ENCODE data around the gene ADAM12. TPM values are rescaled to one million over a fixed set of nuclear protein-coding genes. Genes with fewer than 3 reads are reported as not detected.

Gene ADAM12
- total and polyA plus RNA-seq, 4 donors: 0.03 to 0.33 (median 0.19) TPM

GRCh38 chr10:125997586-125997985 is 390.7 kb downstream of the ADAM12 start:
- TF ChIP-seq MAX (IDR thresholded peaks at IDR 0.05) (no peak), JUND (IDR thresholded peaks at IDR 0.05) (no peak), REST (IDR thresholded peaks at IDR 0.05) (no peak), GABPA (IDR thresholded peaks at IDR 0.05 in 1 of 2, conservative IDR thresholded peaks at IDR 0.05 in 1 of 2) (no peak), ZBTB33 (IDR thresholded peaks at IDR 0.05) (no peak), NR2F2 (IDR thresholded peaks at IDR 0.05) (no peak), ATF3 (IDR thresholded peaks at IDR 0.05) (no peak), EGR1 (IDR thresholded peaks at IDR 0.05; ENCODE audit: low read depth in 2 of 2) (no peak), FOXA2 (IDR thresholded peaks at IDR 0.05) (no peak), RAD21 (IDR thresholded peaks at IDR 0.05) (no peak)
- Histone ChIP-seq H3K36me3 (ENCODE audit: control insufficient read depth in 4 of 4, insufficient read depth in 3 of 4, low read depth in 1 of 4, low read length in 3 of 4) (no peaks in the 10 kb centered on the region), H3K27ac (ENCODE audit: low read depth in 1 of 2, low read length in 2 of 2) (no peak overlapping the region), H3K4me1 (ENCODE audit: control insufficient read depth in 4 of 4, insufficient read depth in 4 of 4, low read length in 3 of 4) (peaks cover 0 to 2% (median 0%) of the 10 kb centered on the region in 4 donors), H3K27me3 (ENCODE audit: control insufficient read depth in 4 of 4, insufficient read depth in 4 of 4, low read length in 3 of 4) (peaks cover 0 to 3% (median under 1%) of the 10 kb centered on the region in 4 donors), H3K4me3 (ENCODE audit: low read depth in 1 of 3, low read length in 3 of 3) (no peak overlapping the region), H3K9me3 (ENCODE audit: control insufficient read depth in 4 of 4, low read length in 3 of 4) (no peaks in the 10 kb centered on the region), H3K9ac (ENCODE audit: low read depth in 1 of 2, low read length in 2 of 2) (no peak overlapping the region)
- WGBS: 89% methylated on average over 12 of the region's 12 CpGs
- DNase-seq (ENCODE audit: low spot score): no peak

- Histone ChIP-seq H3K4me1 (ENCODE audit: control insufficient read depth in 4 of 4, insufficient read depth in 4 of 4, low read length in 3 of 4) (no peaks in the 10 kb centered on the region), H3K36me3 (ENCODE audit: control insufficient read depth in 4 of 4, insufficient read depth in 3 of 4, low read depth in 1 of 4, low read length in 3 of 4) (no peaks in the 10 kb centered on the region), H3K27ac (ENCODE audit: low read depth in 1 of 2, low read length in 2 of 2) (no peak overlapping the region), H3K4me3 (ENCODE audit: low read depth in 1 of 3, low read length in 3 of 3) (no peak overlapping the region), H3K27me3 (ENCODE audit: control insufficient read depth in 4 of 4, insufficient read depth in 4 of 4, low read length in 3 of 4) (peaks cover 0 to 3% (median under 1%) of the 10 kb centered on the region in 4 donors), H3K9me3 (ENCODE audit: control insufficient read depth in 4 of 4, low read length in 3 of 4) (no peaks in the 10 kb centered on the region), H3K9ac (ENCODE audit: low read depth in 1 of 2, low read length in 2 of 2) (no peak overlapping the region)
- no peak for DNase-seq (ENCODE audit: low spot score)
- 87% methylated on average over 9 of the region's 9 CpGs for WGBS
- no peak for TF ChIP-seq EGR1 (IDR thresholded peaks at IDR 0.05; ENCODE audit: low read depth in 2 of 2)
- no peak for TF ChIP-seq CTCF (IDR thresholded peaks at IDR 0.05; ENCODE audit: low read depth, low read length, missing input control)
Observed at GRCh38 chr10:125995726-125996304, 392.5 kb downstream of the ADAM12 start.

Measured in liver (tissue), 9 donors.